Activated CD4-positive, alpha-beta T cell treated with anti-CD3 and anti-CD28 coated beads, Interleukin-2, amount 50 U/mL, for 1 hour (primary cell): ENCODE results near the gene HIVEP3.
A peak's percentile ranks its signal among the peaks of the same experiment; 100 is the strongest.

Experiments
- DNase-seq: peaks from one replicate; pipeline ENCODE4 v3.0.0-alpha.2; 2020

The HIVEP3 gene

GRCh38 chr1:41844781-41845272 is 73.9 kb downstream of the HIVEP3 start:
- DNase-seq = no peak

DNA sequence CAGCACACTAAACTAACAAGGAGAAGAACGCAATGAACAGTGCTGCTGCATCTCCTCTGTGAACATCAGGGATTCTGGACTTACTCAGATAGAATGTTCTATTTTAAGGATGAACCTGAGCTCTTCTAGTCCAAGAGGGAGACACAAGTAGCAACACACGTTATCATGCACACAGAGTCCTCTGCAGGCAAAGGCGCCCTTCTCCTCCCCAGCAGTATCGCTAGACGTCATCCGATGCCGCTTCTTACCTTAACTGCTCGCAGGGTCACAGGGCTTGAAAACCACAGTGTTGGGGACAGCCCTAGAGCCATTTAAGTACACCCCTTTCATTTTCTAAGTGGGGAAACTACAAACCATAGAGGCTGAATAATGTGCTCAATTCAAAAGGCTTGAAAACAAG is 74.5 kb downstream of the HIVEP3 start:
- no peak for DNase-seq

- no peak for DNase-seq
These were observed 75.5 kb downstream of the HIVEP3 start for GRCh38 chr1:41842993-41843755.

- no peak for DNase-seq
These were observed 76.4 kb downstream of the HIVEP3 start for GRCh38 chr1:41842326-41842725.

GRCh38 chr1:41840592-41841246 is 78.0 kb downstream of the HIVEP3 start:
- no peak for DNase-seq

DNA sequence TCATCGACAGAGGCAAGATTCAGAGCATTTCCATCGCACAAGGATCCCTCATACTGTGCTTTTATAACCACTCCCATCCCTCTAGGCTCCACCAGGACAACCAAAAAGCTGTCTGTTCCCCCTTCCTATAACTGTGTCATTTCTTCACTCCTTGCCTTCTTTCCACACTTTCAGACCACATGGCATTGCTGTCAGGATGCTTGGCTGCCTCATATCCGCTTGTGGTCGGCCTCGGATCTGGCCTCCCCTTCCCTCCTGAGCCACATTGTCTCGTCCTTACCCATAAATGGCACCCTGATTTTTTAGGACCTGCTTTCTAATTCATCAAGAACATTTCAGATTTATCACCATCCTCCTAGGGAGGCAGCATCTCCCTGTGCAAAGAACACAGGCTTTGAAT is 80.5 kb downstream of the HIVEP3 start:
- no peak for DNase-seq

DNA sequence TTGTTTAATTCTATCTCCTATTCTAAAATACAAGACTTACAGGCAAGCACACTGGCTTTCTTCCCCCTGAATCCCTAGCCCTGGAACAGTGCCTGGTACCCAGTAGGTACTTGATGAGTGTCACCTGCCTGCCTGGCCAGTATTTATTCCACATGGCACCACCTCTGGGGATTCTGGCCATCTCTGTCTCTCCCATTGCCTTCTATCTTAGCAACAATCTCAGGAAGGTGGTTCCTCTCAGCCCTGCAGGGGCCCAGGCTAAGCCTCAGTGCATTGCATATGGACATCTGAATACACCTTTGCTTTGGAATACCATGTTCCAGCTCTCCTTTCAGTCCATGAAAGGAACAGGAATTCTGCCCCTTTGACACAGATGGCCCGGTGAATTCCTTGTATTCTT is 81.0 kb downstream of the HIVEP3 start:
- no peak for DNase-seq

DNA sequence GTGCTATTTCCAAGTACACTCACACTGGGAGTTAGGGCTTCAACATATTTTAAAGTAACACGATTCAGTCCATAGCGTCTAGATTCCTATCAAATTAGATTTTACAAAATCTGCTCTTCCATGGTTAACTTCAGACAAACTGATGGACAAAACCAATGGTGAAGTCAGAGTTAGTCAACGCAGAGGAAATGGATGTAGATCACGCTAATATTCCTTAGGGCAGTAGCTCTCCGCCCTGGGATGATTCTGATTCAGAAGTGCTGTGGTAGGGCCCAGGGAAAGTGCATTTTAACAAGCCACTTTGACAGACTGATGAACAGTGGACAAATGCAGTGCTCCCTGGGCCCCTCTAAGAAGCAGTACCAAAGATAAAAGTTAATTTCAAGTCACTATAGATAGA is 83.2 kb downstream of the HIVEP3 start:
- no peak for DNase-seq

GRCh38 chr1:41833519-41834000 is 85.2 kb downstream of the HIVEP3 start:
- DNase-seq = no peak

- no peak for DNase-seq
These were observed 88.0 kb downstream of the HIVEP3 start for GRCh38 chr1:41830726-41831125.

DNA sequence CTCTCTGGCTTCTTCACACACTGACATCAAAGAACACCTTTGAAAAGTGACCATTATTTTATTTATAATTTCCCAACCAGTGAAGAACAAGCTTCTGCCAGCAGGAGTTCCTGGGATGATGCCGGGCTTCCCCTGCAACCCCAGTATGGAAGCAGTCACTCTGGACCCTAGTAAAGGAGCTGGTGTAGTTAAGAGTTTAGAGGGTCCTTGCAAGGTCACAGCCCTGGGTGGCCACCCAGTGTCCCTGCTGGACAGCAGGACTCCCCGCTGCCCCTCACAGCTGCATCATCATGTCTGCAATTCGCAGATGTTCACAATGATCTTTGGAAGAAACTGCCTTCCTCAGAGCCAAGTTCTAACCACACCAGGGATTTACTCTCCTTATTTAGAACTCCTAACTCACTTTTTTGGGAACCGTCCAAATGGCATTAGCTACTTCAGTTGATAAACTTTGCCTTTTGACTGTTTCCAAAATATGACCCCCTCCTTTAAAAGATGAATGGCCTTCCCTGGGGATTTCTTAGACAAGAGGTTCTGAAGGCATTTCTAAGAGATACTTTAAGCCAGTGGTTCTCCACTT is 90.6 kb downstream of the HIVEP3 start:
- DNase-seq = no peak

DNA sequence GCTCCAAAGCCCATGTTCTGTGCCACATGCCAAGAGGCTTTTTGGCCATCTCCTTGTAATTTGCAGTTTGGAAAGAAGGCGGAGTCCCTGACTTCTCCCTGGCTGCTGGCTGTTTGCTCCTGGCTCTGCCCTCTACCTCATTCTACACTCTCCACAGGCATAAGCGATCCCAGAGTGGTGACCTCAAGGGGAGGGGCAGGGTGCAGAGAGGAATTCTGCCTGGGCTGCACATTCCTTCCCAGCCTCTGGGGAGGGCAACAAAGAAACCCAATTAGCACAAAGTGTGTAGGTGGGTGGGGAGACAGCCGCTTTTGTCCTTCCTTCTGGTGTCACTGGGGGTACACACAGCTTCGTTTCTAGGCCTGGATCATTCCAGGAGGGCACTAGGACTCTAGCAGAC is 95.3 kb downstream of the HIVEP3 start:
- no peak for DNase-seq

DNA sequence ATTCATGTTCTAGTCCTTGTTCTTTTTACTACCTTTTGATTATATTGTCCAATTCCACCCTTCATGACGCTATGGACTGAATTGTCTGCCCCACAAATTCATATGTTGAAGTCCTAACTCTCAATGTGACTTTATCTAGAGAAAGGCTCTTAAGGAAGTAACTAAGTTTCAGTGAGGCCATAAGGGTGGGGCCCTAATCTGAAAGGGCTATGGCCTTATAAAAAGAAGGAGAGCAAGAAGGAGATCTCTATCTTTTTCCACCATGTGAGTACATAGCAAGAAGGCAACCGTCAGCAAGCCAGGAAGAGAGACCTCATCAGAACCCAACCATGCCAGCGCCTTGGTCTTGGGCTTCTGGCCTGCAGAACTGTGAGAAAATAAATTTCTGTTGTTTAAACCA is 95.9 kb downstream of the HIVEP3 start:
- DNase-seq = no peak

- no peak for DNase-seq
These were observed 98.9 kb downstream of the HIVEP3 start for GRCh38 chr1:41819843-41820242.

- DNase-seq = no peak
These were observed 99.7 kb downstream of the HIVEP3 start for GRCh38 chr1:41819069-41819468.

DNA sequence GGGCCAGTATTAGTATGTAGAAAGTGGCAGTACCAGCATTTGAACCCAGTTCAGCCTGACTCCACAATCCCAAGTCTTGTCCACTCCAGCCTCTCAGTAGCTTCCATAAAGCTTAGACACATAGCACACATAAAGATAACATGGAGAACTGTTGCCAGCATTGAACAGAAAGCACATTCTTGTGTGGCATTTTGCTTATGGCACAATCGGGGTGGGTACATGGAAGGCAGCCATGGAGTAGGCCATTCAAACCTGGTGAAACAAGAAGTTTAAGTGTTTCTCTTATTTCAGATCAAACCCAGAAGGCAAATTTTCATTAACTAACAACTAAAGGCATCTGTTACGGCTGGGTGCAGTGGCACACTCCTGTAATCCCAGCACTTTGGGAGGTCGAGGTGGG is 102.7 kb downstream of the HIVEP3 start:
- DNase-seq = no peak

GRCh38 chr1:41813755-41814745 is 104.7 kb downstream of the HIVEP3 start:
- no peak for DNase-seq

DNA sequence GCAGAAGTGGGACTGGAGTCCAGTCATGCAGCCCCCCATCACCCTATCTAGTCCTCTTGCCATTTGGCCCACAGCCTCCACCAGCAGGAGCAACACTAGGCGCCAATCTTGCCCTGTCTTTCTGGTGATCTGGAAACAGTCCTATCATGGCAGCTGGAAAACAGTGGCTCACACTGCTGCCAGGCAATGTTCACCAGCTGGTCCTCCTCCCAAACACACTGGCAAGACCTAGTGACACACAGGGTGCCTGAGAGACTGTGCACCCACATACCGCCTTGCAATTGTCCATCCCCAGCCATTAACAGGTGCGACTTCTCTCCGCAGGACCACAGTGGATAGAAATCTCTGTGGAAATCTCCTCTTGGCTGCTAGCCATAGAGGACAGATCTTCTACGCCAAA is 105.5 kb downstream of the HIVEP3 start:
- DNase-seq = no peak

GRCh38 chr1:41812453-41812852 is 106.3 kb downstream of the HIVEP3 start:
- no peak for DNase-seq

DNA sequence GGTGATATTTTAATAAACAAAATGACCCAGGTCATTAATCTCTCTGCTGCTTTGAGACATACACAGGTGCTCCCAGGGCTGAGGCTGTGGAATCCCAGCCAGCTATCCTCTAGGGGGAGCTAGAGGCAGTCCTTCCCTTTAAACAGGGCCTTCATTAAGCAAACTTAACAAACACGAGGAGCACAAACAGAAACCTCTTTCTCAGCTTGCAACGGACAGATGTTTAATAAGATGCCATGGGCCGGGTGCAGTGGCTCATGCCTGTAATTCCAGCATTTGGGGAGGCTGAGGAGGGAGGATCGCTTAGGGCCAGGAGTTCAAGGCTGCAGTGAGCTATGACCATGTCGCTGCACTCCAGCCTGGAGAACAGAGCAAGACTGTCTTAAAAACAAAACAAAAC is 106.7 kb downstream of the HIVEP3 start:
- DNase-seq = peak; percentile 48

- DNase-seq = no peak
These were observed 107.5 kb downstream of the HIVEP3 start for GRCh38 chr1:41811051-41811795.

- DNase-seq = peak; percentile 28
These were observed 108.3 kb downstream of the HIVEP3 start for GRCh38 chr1:41810446-41810845.
